Measurements from ENCODE around the gene NEDD9. TPM values are rescaled to one million over a fixed set of nuclear protein-coding genes. Genes with fewer than 3 reads are reported as not detected.
A peak's percentile ranks its signal among the peaks of the same experiment; 100 is the strongest.

The NEDD9 gene
- total and polyA plus RNA-seq, 10 of the 15 experiments (the other 5 are each of a cell fraction or from before 2014, with no cell fraction given), result 4.9 to 92.6 (median 14.6) TPM

- TF ChIP-seq SKIL (IDR thresholded peaks at IDR 0.05; ENCODE audit: low read depth, poor library complexity, severe bottlenecking) (no peak), ZNF24 (IDR thresholded peaks at IDR 0.05) (no peak), SMARCA5 (IDR thresholded peaks at IDR 0.05) (no peak), BCLAF1 (IDR thresholded peaks at IDR 0.05) (no peak), NR2F1 (conservative IDR thresholded peaks at IDR 0.05) (no peak; the same call in 1 of the 2 replicates), STAT3 (IDR thresholded peaks at IDR 0.05; ENCODE audit: low read depth, low read length) (no peak), MTA2 (IDR thresholded peaks at IDR 0.05; ENCODE audit: low read depth) (peak; percentile 28; the same call in 1 of the 2 replicates), MTA3 (IDR thresholded peaks at IDR 0.05; ENCODE audit: borderline replicate concordance, low read length) (0 out of 2 replicates have a peak, but pooled peaks have one; percentile 41), ZNF384 (IDR thresholded peaks at IDR 0.05; ENCODE audit: borderline replicate concordance, low read depth, low read length) (peak; percentile 69; the same call in 1 of the 2 replicates), SUZ12 (IDR thresholded peaks at IDR 0.05; ENCODE audit: unreplicated experiment) (no peak), CBX5 (IDR thresholded peaks at IDR 0.05; ENCODE audit: low read depth) (no peak), ZNF687 (IDR thresholded peaks at IDR 0.05) (0 out of 2 replicates have a peak, but pooled peaks have one; percentile 13), CEBPB (IDR thresholded peaks at IDR 0.05; ENCODE audit: borderline replicate concordance in 1 of 2, low read depth in 2 of 2, low read length in 2 of 2) (no peak), ZZZ3 (IDR thresholded peaks at IDR 0.05; ENCODE audit: control insufficient read depth, insufficient read length, low read depth) (no peak), REST (IDR thresholded peaks at IDR 0.05; ENCODE audit: low read depth, low read length) (no peak), RBBP5 (conservative IDR thresholded peaks at IDR 0.05) (no peak)
Observed at GRCh38 chr6:11258260-11259237, 26.1 kb upstream of the NEDD9 start (continued).

All from GM12878 (cell line).